KOPT-K1 (cell line): Measurements from ENCODE around the gene STIM2.

Source experiments
- H3K27ac ChIP-seq: fragments of 200-600 bp; sonication (generic); 2 replicates; pipeline ENCODE4 v1.5.1; 2016; ENCODE audit warnings: antibody characterized with exemption, mild to moderate bottlenecking, low read depth, low read length; ENCODE audit not compliant: poor library complexity, severe bottlenecking
- H3K36me3 ChIP-seq: fragments of 200-600 bp; sonication (generic); 2 replicates; pipeline ENCODE4 v1.5.1; 2017; ENCODE audit warnings: antibody characterized with exemption, mild to moderate bottlenecking, low read length, moderate library complexity; ENCODE audit not compliant: insufficient read depth
- H3K9me3 ChIP-seq: fragments of 200-600 bp; sonication (generic); 2 replicates; pipeline ENCODE4 v1.5.1; 2017; ENCODE audit warnings: antibody characterized with exemption, low read length, mild to moderate bottlenecking; ENCODE audit not compliant: insufficient read depth, poor library complexity, severe bottlenecking

Gene STIM2

DNA sequence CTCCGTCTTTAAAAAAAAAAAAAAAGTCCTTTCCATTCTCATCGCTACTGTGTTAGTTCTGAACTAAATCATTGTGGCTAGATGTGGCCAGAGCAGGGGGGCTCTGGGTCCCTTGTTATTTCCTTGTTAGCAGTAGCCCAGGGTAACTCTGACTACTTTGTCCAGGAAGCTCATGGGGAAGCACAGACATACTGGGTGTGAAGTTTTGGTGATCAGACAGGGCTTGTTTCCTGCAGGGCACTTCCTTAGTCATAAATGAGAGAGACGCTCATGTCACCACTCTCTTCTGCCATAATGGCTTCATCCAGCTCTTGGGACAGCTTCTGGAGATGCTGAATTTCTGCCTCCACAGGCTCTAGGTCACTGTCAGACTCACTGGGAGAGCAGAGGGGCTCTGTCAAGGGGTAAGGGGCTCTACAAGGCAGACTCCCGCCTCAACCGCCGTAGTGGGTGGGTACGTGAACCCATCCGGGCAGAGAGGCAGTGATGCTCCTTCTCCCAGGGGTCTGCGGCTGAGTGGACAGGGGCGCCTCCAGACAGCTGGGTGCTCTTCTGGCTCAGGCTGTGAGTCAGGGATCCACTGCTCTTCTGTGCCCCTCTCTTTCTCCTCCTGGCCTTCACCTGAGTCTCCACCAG lies 12.9 kb downstream of the STIM2 start:
- H3K36me3 ChIP-seq = no peaks in the 10 kb centered on the region
- no peak overlapping the region for H3K27ac ChIP-seq
- H3K9me3 ChIP-seq = peaks cover 5% of the 10 kb centered on the region

DNA sequence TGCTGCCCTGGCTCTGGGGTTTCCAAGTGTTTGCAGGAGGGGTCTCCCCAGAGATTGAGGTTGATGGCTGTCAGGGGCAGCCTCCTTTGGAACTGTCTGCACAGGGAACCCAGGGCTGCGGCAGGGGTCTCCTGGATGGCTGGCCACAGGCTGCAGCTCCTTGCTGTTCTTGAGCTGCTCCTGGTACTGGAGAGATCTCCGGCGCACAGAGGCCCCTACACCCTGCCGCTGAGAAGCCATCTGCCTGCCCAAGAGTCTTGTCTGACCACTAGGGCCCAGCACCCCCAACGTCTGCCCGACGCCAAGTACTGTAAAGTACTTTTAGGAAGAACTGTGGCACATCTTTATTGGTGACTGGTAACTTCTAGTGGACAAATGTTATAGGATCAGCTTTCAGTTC lies 13.5 kb downstream of the STIM2 start:
- Histone ChIP-seq H3K27ac (no peak overlapping the region), H3K9me3 (peaks cover 11% of the 10 kb centered on the region), H3K36me3 (no peaks in the 10 kb centered on the region)

DNA sequence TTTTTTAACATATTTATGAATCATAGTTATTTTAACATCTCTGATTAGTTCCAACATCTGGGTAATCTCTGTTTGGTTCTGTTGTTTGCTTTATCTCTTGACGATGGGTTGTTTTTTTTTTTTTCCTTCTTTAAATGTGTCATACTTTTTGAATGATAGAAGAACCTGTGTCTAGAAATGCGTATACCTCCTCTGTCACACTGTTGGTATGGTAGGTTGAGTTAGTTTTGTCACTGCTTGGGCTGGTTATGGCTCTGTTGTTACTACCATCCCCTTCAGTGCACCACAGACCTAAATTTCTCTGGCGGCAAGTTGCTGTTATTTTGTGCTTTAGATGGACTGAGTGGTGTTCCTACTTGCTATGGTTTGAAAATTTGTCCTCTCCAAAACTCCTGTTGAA lies 16.8 kb downstream of the STIM2 start:
- Histone ChIP-seq H3K36me3 (no peaks in the 10 kb centered on the region), H3K27ac (no peak overlapping the region), H3K9me3 (peaks cover 11% of the 10 kb centered on the region)

DNA sequence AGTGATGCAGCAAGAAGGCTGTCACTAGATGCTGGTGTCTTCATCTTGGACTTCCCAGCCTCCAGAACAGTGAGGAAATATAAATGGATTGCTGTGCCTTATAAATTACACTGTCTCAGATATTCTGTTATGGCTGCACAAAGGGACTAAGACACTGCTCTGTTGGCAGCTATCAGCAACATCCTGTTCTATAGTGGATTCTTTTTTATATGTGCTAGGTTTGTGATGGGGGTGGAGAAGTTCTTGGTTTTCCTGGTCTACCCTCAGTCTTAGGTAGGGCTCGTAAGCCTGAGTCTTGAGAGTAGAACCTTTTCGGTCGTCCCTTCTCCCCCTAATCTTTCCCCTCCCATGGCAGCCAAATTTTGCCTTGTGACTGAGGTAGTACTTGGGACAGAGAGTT lies 17.3 kb downstream of the STIM2 start:
- no peaks in the 10 kb centered on the region for H3K36me3 ChIP-seq
- H3K9me3 ChIP-seq = peaks cover 11% of the 10 kb centered on the region
- no peak overlapping the region for H3K27ac ChIP-seq

DNA sequence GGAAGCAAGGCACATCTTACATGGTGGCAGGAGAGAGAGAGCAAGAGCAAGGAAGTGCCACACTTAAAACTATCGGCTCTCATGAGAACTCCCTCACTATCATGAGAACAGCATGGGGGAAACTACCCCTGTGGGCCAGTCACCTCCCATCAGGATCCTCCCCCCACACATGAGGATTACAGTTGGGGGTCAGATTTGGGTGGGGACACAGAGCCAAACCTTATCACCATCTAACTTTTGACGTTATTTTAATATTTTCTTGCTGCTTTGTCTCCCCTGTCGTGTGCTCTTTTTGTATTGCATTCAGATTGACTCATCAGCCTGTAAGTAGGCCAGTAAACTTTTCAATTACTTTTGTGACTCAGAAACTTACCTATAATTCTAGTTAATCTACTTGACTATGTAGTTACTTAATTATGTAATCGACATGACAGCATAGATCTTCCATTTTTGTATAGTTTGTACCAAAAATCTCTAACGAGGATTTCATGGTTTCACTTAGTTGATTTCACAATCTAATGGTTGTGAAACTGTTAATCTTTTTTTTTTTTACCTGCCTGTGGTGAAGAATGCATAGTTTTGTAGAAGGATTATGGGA lies 18.3 kb downstream of the STIM2 start:
- Histone ChIP-seq H3K9me3 (peaks cover 11% of the 10 kb centered on the region), H3K27ac (no peak overlapping the region), H3K36me3 (no peaks in the 10 kb centered on the region)

DNA sequence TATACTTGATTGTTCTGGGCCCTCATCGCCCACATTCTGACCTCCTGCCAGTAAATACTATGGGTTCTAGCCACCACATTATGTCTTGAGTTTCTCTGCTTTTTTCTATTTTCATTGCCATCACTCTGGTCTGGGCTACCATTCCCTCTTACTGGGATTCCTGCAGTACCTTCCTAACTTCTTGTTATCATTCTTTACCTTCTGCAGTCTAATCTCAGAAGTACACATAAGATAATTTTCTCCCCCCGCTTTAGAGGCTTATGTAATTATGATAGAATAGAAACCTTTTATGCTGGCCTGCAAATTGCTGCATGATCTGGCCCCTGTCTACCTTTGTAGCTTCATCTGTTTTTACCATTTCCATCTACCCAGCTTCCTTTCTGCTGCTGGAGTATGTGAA lies 19.2 kb downstream of the STIM2 start:
- Histone ChIP-seq H3K9me3 (peaks cover 11% of the 10 kb centered on the region), H3K27ac (no peak overlapping the region), H3K36me3 (no peaks in the 10 kb centered on the region)

DNA sequence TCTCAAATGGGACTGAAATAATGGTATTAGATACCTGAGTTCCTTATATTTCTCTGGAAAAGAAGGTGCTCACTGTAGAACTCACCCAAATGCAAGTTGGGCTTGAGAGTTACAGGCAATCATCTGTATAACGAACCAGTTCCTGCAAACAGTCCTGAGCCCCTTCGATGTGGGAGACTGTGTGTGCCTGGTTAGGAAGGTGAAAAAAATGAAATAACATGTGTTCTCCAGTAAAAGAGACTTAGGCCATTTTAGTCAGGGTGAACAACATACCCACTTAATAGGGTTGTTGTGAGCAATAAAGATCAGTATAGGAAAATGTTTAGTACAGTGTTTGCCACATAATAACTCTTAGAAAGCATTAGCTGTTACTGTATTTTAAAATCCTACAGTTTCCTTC lies 23.4 kb downstream of the STIM2 start:
- Histone ChIP-seq H3K9me3 (peaks cover under 1% of the 10 kb centered on the region), H3K27ac (peak overlapping the region; percentile 80), H3K36me3 (no peaks in the 10 kb centered on the region)

DNA sequence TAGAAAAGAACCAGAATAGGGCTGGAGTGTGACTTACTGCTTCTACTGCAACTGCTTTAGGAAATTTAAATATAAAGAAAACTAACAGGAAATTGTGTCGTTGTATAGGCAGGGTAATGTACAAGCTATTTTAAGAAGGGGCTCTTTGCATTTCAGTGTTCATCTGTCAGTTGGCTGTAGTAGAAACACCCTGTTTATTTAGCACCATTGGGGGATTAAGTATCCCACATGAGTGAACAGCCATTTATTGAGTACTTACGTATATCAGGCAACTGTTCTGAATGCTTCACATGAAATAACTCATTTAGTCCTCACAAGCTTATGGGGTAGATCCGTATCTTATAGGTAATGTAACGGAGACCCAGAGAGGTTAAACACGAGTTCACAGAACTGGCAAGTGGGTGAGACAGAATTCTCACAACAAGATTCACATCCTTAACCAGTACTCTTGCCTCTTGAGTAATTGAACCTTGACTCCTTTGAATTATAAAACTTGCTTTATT lies 23.9 kb downstream of the STIM2 start:
- Histone ChIP-seq H3K27ac (peak overlapping the region; percentile 80), H3K36me3 (no peaks in the 10 kb centered on the region), H3K9me3 (no peaks in the 10 kb centered on the region)

DNA sequence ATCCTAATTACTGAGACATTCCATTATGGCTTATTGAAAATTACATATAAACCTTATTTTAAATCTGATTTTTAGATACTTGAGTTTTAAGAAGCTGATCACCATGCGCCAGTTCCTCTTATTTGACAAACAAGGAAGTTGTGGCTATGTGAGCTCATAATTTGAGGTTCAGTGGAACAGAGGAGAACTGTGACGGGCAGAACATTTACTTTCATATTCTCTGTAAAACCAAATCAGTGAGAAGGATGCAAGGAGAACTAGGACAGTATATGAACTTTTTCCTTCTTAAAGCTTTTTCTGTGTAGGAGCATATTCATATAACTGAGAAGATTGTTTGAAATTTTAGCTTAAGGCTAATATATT lies 25.3 kb downstream of the STIM2 start:
- Histone ChIP-seq H3K36me3 (no peaks in the 10 kb centered on the region), H3K9me3 (peaks cover under 1% of the 10 kb centered on the region), H3K27ac (peak overlapping the region; percentile 80)

DNA sequence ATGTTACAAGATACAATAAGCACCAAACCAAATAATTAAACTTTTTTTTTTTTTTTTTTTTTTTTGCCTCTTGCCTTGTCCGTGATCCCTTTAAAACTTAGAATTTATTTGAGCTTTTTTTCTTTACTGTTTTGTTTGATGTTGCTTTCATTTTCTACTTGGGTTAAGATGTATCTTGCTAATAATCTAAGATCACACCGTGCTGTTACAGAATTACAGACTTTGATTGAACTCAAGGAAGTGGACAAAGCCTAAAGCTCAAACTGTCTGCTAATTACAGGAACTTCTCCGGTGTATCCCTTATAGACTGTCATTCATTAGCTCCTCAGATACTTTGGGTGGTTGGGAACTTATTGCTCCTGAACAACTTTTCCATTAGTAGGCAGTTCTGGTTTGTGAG lies 26.5 kb downstream of the STIM2 start:
- peak overlapping the region; percentile 80 for H3K27ac ChIP-seq
- peaks cover 11% of the 10 kb centered on the region for H3K9me3 ChIP-seq
- H3K36me3 ChIP-seq = no peaks in the 10 kb centered on the region

DNA sequence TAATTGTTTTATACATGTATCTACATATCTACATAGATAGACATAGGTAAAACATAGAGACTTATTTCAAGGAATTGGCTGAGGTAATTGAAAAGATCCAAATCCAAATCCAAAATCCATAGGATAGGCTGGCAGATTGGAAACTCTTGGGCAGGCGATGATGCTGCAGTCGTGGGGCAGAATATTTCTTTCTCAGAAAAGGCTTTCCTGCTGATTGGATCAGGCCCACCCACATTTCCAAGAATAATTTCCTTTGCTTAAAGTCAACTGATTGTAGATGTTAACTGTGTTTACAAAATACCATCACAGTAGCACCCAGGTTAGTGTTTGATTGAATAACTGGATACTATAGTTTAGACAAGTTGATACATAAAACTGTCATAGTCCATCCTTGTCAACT lies 27.2 kb downstream of the STIM2 start:
- Histone ChIP-seq H3K36me3 (no peaks in the 10 kb centered on the region), H3K9me3 (peaks cover 12% of the 10 kb centered on the region), H3K27ac (no peak overlapping the region)

DNA sequence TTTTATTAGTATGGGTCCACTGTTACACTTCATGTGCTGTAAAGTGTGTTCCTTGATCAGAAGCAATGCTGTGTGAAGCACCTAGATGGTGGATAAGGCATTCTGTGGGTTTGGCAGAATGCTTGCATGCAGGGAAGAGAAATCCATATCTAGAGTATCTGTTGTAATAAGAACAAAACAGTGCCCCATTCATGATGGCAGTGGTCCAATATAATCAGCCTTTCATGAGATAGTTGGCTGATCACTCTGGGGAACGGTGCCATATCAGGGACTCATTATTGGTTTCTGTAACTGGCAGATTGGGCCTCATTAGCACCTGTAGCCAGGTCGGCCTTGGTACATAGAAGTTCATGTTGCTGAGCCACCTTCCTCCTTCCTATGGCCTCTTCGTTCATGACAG lies 28.7 kb downstream of the STIM2 start:
- Histone ChIP-seq H3K36me3 (no peaks in the 10 kb centered on the region), H3K9me3 (peaks cover 12% of the 10 kb centered on the region), H3K27ac (no peak overlapping the region)

DNA sequence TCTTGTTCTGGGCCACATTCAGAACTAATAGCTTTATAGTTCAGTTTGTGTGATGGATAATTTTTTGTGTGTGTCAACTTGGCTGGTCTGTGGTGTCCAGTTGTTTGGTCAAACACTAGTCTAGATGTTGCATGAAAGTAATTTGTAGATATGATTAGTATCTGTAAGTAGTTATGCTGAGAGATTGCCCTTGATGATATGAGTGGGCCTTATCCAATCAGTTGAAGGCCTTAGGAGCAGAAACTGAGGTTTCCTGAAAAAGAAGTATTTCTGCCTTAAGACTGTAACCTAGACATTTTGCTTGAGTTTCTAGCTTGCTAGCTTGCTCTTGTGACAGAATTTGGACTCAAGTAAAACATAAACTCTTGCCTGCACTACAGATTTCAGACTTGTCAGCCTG lies 30.4 kb downstream of the STIM2 start:
- Histone ChIP-seq H3K36me3 (no peaks in the 10 kb centered on the region), H3K27ac (no peak overlapping the region), H3K9me3 (peaks cover 12% of the 10 kb centered on the region)

DNA sequence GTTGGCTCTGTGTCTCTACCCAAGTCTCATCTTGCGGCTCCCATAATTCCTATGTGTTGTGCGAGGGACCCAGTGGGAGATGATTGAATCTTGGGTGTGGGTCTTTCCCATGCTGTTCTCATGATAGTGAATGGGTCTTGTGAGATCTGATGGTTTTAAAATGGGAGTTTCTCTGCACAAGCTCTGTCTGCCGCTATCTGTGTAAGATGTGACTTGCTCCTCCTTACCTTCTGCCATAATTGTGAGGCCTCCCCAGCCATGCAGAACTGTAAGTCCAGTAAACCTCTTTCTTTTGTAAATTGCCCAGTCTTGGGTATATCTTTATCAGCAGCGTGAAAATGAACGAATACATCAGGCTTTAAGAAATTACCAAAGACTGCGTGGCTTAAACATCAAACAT lies 31.2 kb downstream of the STIM2 start:
- Histone ChIP-seq H3K36me3 (no peaks in the 10 kb centered on the region), H3K27ac (no peak overlapping the region), H3K9me3 (peaks cover 12% of the 10 kb centered on the region)

DNA sequence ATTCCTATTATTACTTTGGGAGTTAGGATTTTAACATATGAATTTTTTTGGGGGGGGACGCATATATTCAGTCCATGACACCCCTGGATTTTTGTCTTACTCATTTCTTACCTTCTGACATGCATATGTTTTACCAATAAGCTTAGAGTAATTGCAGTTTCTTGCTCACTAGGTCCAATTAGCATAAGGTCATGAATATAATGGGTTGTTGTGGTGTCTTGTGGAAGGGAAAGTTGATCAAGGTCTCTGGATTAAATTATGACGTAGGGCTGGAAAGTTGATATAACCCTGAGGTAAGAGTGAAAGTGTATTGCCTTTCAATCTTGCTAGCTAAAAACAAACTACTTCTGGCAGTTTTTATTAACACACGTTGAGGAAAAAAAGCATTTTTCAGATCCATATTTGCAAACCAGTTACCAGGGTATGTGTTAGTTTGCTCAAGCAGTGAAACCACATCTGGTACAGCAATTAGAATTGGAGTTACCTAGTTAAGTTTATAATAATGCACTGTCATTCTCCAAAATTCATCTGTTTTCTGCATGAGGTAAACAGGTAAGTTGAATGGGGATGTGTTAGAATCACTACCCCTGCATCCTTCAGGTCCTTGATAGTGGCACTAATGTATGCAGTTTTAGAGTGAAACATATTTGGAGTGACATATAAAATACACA lies 32.0 kb downstream of the STIM2 start:
- no peak overlapping the region for H3K27ac ChIP-seq
- peaks cover 12% of the 10 kb centered on the region for H3K9me3 ChIP-seq
- no peaks in the 10 kb centered on the region for H3K36me3 ChIP-seq

DNA sequence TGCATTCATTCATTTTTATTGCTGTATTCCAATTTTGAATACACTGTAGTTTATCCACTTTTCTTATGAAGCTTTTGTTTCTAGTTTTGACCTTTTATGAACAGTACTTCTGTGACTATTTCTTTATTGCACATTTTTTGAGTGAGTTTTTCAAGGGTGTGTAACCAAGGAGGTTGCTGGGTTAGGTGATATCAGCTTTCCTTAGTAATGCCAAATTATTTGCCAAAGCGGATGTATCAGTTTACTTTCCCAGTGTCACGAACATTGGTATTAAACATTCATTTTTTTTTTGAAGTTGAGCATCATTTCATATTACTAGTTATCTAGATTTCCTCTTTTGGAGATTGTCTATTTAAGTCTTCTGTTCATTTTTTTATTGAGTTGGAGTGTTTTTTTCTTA lies 32.9 kb downstream of the STIM2 start:
- Histone ChIP-seq H3K36me3 (no peaks in the 10 kb centered on the region), H3K9me3 (peaks cover 12% of the 10 kb centered on the region)

More for the DNA sequence above, 32.9 kb downstream of the STIM2 start:
- H3K27ac ChIP-seq = no peak overlapping the region
